ENCODE results near the gene FOXN3.

FOXN3 gene

DNA sequence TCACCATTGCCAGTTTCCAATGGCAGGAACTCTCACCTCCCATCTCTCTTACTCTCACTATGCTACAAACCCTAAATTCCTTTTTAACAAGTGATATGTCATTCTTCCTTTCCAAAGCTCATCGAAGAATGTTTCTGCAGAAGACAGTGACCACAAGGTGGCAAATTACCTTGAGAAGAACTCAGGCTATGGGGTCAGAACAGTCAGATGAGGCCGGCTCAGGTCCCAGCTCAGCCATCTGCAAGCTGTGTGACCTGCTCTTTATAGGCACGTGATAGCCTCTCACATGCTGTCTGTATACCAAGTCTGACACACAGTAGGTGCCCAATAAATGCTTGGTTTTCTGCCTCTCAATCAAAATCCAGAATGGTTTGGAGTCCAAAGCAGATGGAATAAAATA, 80.7 kb downstream of the FOXN3 start:
- DNase-seq (ENCODE audit: low read depth in 1 of 2, low spot score in 1 of 2), result no peak

- no peak for DNase-seq (ENCODE audit: low read depth in 1 of 2, low spot score in 1 of 2)
Measured at GRCh38 chr14:89332031-89332430, 85.0 kb downstream of the FOXN3 start.

DNA sequence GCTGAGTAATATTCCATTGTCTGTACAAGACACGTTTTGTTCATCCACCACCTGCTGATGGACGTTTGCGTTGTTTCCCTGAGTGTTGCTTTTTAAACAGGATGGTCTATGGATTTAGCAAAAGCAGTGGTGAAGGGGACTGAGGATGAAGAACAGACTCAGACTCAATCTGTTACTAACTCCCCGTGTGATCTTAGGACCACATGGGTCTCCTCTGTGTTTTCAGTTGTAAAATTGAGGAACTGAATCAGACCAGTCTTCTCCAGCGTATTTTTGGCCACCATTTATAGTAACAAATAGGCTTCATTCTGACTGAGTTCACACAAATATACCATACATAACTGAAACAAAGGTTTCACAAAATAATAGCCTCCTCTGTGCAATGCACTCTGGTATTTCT, 85.6 kb downstream of the FOXN3 start:
- no peak for DNase-seq (ENCODE audit: low read depth in 1 of 2, low spot score in 1 of 2)

GRCh38 chr14:89330236-89331002, 86.6 kb downstream of the FOXN3 start:
- no peak for DNase-seq (ENCODE audit: low read depth in 1 of 2, low spot score in 1 of 2)

GRCh38 chr14:89327771-89328212, 89.2 kb downstream of the FOXN3 start:
- no peak for DNase-seq (ENCODE audit: low read depth in 1 of 2, low spot score in 1 of 2)

DNA sequence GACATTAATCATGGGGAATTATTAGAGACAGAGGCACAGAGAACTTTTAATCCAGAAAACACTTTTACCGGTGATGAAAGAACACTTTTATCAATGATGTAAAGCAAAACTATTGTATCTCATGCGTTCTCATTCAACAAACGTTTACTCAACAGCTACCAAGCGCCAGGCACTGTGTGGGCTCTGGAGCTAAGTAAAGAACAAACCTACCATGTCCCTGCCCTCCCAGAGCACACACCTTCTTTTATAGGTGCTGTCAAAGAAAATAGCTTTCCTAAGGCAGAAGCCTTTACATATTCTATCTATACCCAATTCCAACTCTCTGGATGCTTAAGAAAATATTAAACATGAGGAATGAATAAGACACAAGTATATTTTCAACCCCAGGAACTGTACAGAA, 91.1 kb downstream of the FOXN3 start:
- no peak for DNase-seq (ENCODE audit: low read depth in 1 of 2, low spot score in 1 of 2)

GRCh38 chr14:89325299-89325883, 91.6 kb downstream of the FOXN3 start:
- no peak for DNase-seq (ENCODE audit: low read depth in 1 of 2, low spot score in 1 of 2)

GRCh38 chr14:89324501-89325298, 92.3 kb downstream of the FOXN3 start:
- DNase-seq (ENCODE audit: low read depth in 1 of 2, low spot score in 1 of 2), result no peak

DNA sequence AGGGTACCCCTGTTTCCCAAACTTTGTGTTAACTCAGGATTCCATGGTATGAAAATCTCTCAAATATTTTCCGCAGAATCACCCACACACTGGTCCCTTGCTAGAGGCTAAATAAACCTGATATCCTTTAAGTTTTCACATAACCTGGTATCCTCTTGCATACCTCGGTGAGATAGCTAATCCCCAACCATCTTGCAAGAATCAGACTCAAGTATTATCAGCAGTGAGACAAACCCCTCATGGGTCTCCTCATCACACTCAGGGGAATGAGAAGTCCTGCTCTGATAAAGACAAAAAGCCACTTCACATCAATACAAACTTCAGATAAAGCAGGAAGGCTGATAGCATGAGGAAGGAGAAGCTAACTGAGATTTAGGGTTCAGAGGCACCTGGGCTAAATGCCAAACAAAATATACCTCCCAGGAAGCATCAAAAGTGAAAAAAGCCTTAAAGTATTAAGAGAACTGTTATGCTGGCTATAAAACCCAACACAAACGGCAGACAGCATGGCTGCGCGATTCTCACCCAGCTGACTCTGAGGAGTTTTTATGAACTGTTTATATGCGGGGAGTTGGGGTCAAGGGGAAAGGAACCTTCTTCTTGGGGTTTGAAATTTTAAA, 96.5 kb downstream of the FOXN3 start:
- no peak for DNase-seq (ENCODE audit: low read depth in 1 of 2, low spot score in 1 of 2)

GRCh38 chr14:89319687-89320086, 97.3 kb downstream of the FOXN3 start:
- DNase-seq (ENCODE audit: low read depth in 1 of 2, low spot score in 1 of 2), result no peak

DNA sequence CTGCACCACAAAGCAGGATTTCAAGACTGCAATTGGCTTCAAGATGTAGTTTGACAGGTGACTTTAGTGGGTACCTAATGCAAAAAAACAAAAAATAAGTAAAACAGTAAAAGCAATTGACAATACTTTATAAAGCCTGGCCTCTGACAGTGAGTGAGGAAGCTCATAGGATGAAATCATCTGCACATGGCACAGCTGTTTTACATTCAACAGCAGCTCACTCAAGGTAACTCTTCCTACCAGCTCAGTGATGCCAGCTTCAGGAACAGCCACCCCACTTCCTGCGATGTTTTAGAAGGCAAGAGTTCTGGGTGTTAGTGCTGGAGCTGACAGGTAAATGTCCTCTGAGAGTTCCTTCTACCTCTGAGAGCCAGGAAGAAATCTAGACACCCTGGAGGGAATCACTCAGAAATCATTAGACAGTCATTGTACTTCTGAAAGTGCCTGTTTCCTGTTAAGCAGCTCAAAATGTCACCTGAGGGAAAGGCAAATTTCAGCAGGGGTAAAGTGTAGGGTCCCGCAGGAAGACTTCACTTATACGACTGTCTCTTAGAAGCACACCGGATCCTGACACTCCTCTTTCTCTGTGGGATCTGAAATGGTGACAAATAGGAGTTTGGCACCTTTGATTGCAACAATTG, 99.9 kb downstream of the FOXN3 start:
- DNase-seq (ENCODE audit: low read depth in 1 of 2, low spot score in 1 of 2), result no peak

- DNase-seq (ENCODE audit: low read depth in 1 of 2, low spot score in 1 of 2), result no peak
Measured at GRCh38 chr14:89315493-89316470, 101.3 kb downstream of the FOXN3 start.

DNA sequence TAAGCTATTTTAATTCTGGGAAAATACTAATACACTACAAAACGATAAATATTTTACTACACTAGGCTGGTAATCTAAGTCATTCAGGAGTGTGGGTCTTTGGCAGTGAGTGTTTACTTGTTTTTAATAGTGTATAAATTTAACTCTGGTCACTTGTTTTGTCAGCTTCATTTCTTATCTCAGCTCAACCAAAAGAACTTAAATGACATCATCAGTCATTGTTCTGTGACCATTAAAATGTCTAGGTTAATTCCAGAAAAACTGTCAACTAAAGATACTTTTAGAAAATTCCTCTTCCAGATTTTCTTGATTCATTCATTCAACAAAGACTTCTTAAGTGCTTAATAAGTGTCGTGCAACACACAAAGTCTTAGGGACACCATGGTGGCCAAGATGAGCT, 102.8 kb downstream of the FOXN3 start:
- DNase-seq (ENCODE audit: low read depth in 1 of 2, low spot score in 1 of 2), result no peak

DNA sequence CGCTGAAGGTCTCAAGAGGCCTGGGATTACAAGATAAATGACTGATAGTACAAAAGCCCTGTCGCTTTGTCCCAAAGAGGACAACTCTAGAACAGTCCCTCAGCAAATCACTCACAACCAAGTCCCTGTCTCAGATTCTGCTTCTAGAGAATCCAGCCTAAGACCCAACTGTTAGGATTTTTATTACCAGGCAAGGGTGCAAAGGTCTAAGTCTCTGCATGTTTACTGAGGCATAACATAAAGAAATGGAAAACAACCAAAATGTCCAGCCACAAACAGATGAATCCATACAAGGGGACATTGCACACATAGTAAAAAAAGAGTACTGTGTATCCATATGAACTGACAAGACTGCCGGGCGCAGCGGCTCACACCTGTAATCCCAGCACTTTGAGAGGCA, 104.1 kb downstream of the FOXN3 start:
- no peak for DNase-seq (ENCODE audit: low read depth in 1 of 2, low spot score in 1 of 2)

DNA sequence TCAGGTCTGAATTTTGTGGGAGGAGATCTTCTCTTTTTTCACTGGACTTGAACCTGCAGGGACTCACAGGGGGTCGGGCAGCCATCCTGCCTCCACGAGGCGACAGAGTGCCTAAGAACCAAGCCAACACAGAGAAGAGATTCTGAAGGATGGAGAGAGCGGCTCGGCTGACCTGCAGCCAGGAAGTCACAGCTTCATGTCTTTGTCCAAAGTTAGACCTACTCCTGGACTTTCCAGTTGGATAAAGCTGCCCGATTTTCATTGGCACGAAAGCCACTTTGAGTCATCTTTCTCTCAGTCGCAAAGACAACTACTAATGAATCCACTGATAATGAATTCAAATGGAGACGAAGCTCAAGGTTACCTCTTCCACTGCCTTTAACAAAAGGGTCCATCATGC, 106.8 kb downstream of the FOXN3 start:
- no peak for DNase-seq (ENCODE audit: low read depth in 1 of 2, low spot score in 1 of 2)

DNA sequence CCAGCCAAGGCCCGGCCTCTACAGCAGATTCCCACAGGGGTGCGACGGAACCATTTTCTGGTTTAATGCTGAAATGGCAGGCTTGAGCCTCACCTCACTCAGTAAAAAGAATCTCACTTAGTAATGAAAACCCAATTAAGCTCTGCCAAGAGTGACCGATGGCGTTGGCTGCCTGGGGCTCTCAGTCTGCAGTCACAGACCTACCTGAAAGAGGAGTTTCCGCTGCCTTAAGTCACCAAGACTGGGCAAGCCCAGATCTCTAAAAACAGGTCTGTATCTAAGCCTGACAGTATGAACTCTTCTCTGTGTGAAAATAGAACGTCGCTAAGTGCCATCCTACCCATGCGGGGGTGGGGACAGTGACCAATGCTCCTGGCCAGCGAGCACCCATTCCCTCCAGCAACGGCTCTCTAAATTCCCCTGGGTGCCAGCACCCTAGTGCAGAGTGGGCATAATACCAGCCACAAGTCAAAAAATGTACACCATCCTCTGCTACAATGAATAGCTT, 107.3 kb downstream of the FOXN3 start:
- no peak for DNase-seq (ENCODE audit: low read depth in 1 of 2, low spot score in 1 of 2)

DNA sequence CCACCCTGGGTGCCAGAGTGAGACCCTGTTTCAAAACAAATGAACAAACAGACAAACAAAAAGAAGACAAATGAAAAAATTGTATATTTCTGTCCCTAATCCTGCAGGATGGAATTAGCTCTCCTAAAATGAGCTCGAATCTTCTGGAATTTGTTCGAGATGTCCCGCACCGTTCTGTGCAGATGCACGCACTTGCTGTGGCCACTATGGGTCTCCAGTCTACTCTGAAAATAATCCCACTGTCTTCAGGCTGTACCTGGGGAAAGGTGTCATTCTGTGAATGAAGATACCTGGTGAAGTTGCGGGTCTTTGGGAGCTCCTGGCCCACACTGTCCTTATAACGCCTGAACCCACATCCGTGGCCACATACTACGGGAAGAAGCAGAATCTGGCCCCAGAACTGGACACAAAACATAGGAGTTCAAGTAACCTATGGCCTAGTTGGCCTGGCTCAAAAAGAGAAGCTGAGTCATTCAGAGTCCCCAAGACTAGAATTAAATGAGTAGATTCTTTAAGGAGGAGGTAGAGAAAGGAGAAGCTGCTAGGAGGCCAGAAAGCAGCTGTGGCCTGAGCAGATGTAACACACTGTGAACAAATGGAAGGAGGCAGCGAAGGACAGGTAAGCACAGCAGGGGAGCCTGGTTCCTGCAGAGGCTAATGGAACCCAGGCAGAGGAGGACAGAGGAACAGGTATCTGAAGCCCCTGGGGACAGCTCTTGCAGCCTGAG, 108.6 kb downstream of the FOXN3 start:
- DNase-seq (ENCODE audit: low read depth in 1 of 2, low spot score in 1 of 2), result no peak

- no peak for DNase-seq (ENCODE audit: low read depth in 1 of 2, low spot score in 1 of 2)
Measured at GRCh38 chr14:89307409-89307808, 109.6 kb downstream of the FOXN3 start.
